ENCODE measurements around the gene KRT20.

DNA sequence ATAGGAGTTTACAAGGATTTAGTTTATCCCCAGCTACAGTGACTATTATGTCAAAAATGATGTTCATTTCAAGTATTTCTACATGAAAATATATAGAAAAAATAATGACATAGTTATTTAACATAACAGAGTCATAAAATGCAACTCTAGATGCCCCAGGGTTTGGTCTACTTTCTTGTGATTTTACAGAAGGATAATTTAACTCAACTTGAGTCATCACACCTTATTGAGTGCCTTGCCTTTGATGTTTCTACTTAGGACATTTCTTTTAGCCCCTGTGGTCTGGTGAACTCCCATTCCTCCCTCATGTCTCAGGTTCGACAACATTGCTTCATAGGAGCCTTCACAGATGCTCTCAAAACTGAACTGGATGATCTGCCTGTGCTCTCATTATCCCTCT, 2.0 kb downstream of the KRT20 start:
- no peak for TF ChIP-seq POLR2A (IDR thresholded peaks at IDR 0.05)
- TF ChIP-seq, protein P1, sequence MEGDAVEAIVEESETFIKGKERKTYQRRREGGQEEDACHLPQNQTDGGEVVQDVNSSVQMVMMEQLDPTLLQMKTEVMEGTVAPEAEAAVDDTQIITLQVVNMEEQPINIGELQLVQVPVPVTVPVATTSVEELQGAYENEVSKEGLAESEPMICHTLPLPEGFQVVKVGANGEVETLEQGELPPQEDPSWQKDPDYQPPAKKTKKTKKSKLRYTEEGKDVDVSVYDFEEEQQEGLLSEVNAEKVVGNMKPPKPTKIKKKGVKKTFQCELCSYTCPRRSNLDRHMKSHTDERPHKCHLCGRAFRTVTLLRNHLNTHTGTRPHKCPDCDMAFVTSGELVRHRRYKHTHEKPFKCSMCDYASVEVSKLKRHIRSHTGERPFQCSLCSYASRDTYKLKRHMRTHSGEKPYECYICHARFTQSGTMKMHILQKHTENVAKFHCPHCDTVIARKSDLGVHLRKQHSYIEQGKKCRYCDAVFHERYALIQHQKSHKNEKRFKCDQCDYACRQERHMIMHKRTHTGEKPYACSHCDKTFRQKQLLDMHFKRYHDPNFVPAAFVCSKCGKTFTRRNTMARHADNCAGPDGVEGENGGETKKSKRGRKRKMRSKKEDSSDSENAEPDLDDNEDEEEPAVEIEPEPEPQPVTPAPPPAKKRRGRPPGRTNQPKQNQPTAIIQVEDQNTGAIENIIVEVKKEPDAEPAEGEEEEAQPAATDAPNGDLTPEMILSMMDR (IDR thresholded peaks at IDR 0.05): no peak
